ENCODE results near the gene ZFP69B.

Gene ZFP69B

DNA sequence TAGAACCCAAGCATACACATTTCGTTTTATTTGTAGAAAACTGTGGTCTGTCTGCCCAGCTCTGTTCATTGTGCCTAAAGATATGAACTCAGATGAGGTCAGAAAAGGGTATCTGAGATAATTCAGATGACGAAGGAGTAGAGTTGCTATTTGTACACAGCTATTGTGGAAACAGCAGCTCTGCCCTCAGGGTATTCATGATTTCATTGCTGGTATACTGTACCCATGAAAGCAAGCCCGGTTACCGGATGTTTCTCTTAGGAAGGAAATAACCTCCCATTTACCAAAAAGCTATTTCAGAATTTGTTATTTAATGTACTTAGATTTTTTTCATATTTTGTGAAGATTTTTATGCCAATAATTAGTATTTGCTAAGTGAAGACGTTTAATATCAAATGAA is 39.0 kb upstream of the ZFP69B start:
- ChIA-PET CTCF (no interaction called here), POLR2A (interaction anchor here (1.1 kb wide), 1 partner anchor 39 kb away, joined by 3 read pairs; the partner anchor contains the start of gene ZFP69B)
- TF ChIP-seq FOXA1 (IDR thresholded peaks at IDR 0.05) (no peak), TARDBP (IDR thresholded peaks at IDR 0.05) (no peak), FOXK2 (IDR thresholded peaks at IDR 0.05) (no peak), ZNF384 (IDR thresholded peaks at IDR 0.05) (no peak), ELF4 (IDR thresholded peaks at IDR 0.05) (no peak), SP1 (IDR thresholded peaks at IDR 0.05) (no peak), FOXM1 (IDR thresholded peaks at IDR 0.05; ENCODE audit: borderline replicate concordance) (no peak), NFRKB (IDR thresholded peaks at IDR 0.05) (no peak), L3MBTL2 (conservative IDR thresholded peaks at IDR 0.05) (no peak), ARNT (IDR thresholded peaks at IDR 0.05) (no peak), HDGF (IDR thresholded peaks at IDR 0.05; ENCODE audit: borderline replicate concordance) (no peak), LEF1 (IDR thresholded peaks at IDR 0.05; ENCODE audit: borderline replicate concordance) (no peak), CTBP1 (IDR thresholded peaks at IDR 0.05; ENCODE audit: borderline replicate concordance) (no peak), BHLHE40 (IDR thresholded peaks at IDR 0.05; ENCODE audit: borderline replicate concordance) (no peak), SUZ12 (IDR thresholded peaks at IDR 0.05) (no peak)
- TF ChIP-seq, protein P1, sequence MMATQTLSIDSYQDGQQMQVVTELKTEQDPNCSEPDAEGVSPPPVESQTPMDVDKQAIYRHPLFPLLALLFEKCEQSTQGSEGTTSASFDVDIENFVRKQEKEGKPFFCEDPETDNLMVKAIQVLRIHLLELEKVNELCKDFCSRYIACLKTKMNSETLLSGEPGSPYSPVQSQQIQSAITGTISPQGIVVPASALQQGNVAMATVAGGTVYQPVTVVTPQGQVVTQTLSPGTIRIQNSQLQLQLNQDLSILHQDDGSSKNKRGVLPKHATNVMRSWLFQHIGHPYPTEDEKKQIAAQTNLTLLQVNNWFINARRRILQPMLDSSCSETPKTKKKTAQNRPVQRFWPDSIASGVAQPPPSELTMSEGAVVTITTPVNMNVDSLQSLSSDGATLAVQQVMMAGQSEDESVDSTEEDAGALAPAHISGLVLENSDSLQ (IDR thresholded peaks at IDR 0.05), result no peak
- DNase-seq (ENCODE audit: extremely low spot score), result no peak

DNA sequence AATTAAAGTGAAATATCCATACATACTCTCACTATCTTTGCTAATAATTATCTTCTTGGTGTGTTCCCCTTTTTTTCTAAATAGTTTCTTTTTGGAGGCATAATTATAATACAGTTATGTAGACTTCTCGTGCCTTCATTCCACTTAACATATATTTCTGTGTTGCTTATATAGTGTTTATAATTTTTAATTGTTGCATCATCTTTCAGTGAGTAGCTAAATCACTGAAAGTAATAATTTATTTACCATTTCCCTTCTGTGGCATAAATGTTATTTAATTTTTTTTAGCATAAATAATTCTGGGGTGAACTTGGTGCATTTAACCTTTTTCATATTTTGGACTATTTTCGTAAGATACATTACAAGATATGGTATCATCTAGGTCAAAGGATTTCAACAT is 38.4 kb upstream of the ZFP69B start:
- DNase-seq (ENCODE audit: extremely low spot score), result no peak
- TF ChIP-seq TARDBP (IDR thresholded peaks at IDR 0.05) (no peak), ZNF384 (IDR thresholded peaks at IDR 0.05) (no peak), ARNT (IDR thresholded peaks at IDR 0.05) (no peak)
- ChIA-PET CTCF (no interaction called here), POLR2A (interaction anchor here (1.1 kb wide), 1 partner anchor 38 kb away, joined by 3 read pairs; the partner anchor contains the start of gene ZFP69B)

DNA sequence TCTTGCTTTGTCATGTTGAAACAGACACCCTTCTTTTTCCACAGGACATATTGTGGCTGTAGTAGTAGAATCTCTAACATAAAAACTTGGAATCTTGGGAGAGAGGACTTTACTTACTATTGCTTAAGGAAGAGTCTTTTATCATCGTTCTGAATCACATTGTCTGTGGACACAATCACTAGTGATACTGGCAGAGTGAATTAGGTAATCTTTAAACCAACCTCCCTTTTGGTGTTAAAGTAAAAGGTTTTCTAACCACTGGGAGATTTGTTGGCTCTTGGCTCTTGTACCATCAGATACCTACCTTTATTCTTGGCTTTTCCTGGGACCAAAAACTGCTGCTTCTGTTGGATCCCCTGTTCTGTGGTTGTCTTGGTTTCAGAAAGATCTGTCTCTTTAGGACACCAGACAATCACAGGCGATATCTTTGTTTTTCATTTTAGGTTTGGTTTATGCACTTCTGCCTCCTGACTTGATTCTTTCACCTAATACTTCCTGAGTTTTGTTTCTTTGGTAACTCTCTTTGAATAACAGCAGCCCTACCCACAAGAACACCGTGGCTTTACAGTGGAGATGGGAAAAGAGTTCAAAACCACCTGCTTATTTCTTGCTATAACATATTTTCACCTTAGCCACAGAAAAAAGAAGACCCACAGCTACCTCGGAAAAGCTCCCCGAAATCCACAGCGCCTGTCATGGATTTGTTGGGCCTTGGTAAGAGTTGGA is 36.6 kb upstream of the ZFP69B start:
- CTCF ChIA-PET, result no interaction called here
- TF ChIP-seq ARNT (IDR thresholded peaks at IDR 0.05) (no peak), SP1 (IDR thresholded peaks at IDR 0.05) (no peak), FOXK2 (IDR thresholded peaks at IDR 0.05) (no peak)
- no peak for DNase-seq (ENCODE audit: extremely low spot score)
- POLR2A ChIA-PET, result no interaction called here

DNA sequence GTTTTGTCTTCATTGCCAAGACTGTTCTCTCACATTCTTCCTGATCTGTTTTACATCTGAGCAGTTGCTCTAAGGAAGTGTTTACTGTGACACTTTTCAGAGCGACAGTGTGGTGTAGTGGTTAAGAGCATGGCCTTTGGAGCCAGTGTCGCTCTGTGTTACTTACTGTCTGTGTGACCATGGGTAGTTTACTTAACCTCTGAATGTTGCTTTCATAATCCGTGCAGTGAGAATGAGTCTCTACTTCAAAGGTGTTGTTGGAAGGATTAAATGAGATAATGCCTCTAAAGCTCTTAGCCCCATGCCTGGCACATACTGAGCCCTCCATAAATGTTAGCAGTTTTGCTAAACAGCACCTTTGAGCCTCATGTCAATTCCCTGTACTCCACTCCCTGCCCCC is 35.9 kb upstream of the ZFP69B start:
- no peak for DNase-seq (ENCODE audit: extremely low spot score)
- TF ChIP-seq, protein P1 (IDR thresholded peaks at IDR 0.05), result no peak
- TF ChIP-seq ELF4 (IDR thresholded peaks at IDR 0.05) (no peak), CTBP1 (IDR thresholded peaks at IDR 0.05; ENCODE audit: borderline replicate concordance) (no peak), HDGF (IDR thresholded peaks at IDR 0.05; ENCODE audit: borderline replicate concordance) (no peak), LEF1 (IDR thresholded peaks at IDR 0.05; ENCODE audit: borderline replicate concordance) (no peak), FOXK2 (IDR thresholded peaks at IDR 0.05) (no peak), SUZ12 (IDR thresholded peaks at IDR 0.05) (no peak), SP1 (IDR thresholded peaks at IDR 0.05) (no peak), ZNF384 (IDR thresholded peaks at IDR 0.05) (no peak), NFRKB (IDR thresholded peaks at IDR 0.05) (no peak), ARNT (IDR thresholded peaks at IDR 0.05) (no peak), L3MBTL2 (conservative IDR thresholded peaks at IDR 0.05) (no peak), FOXA1 (IDR thresholded peaks at IDR 0.05) (no peak), TARDBP (IDR thresholded peaks at IDR 0.05) (no peak), FOXM1 (IDR thresholded peaks at IDR 0.05; ENCODE audit: borderline replicate concordance) (no peak), BHLHE40 (IDR thresholded peaks at IDR 0.05; ENCODE audit: borderline replicate concordance) (no peak)
- POLR2A ChIA-PET, result no interaction called here
- CTCF ChIA-PET, result no interaction called here

DNA sequence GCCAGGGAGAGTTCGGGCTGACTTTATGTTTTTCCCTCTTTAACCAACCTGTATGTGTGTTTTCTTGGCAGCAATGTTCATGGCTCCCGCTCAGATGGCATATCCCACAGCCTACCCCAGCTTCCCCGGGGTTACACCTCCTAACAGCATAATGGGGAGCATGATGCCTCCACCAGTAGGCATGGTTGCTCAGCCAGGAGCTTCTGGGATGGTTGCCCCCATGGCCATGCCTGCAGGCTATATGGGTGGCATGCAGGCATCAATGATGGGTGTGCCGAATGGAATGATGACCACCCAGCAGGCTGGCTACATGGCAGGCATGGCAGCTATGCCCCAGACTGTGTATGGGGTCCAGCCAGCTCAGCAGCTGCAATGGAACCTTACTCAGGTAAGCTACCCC is 33.6 kb upstream of the ZFP69B start:
- ChIA-PET CTCF (no interaction called here), POLR2A (no interaction called here)
- DNase-seq (ENCODE audit: extremely low spot score), result no peak
- no peak for TF ChIP-seq BHLHE40 (IDR thresholded peaks at IDR 0.05; ENCODE audit: borderline replicate concordance)
- TF ChIP-seq L3MBTL2 (conservative IDR thresholded peaks at IDR 0.05), result no peak
- no peak for TF ChIP-seq CTBP1 (IDR thresholded peaks at IDR 0.05; ENCODE audit: borderline replicate concordance)
- no peak for TF ChIP-seq ELF4 (IDR thresholded peaks at IDR 0.05)
- TF ChIP-seq FOXK2 (IDR thresholded peaks at IDR 0.05), result no peak
- no peak for TF ChIP-seq ZNF384 (IDR thresholded peaks at IDR 0.05)
- TF ChIP-seq HDGF (IDR thresholded peaks at IDR 0.05; ENCODE audit: borderline replicate concordance), result no peak
- no peak for TF ChIP-seq NFRKB (IDR thresholded peaks at IDR 0.05)
- no peak for TF ChIP-seq TARDBP (IDR thresholded peaks at IDR 0.05)
- no peak for TF ChIP-seq LEF1 (IDR thresholded peaks at IDR 0.05; ENCODE audit: borderline replicate concordance)
- no peak for TF ChIP-seq FOXA1 (IDR thresholded peaks at IDR 0.05)
- TF ChIP-seq, protein P1 (IDR thresholded peaks at IDR 0.05), result no peak

DNA sequence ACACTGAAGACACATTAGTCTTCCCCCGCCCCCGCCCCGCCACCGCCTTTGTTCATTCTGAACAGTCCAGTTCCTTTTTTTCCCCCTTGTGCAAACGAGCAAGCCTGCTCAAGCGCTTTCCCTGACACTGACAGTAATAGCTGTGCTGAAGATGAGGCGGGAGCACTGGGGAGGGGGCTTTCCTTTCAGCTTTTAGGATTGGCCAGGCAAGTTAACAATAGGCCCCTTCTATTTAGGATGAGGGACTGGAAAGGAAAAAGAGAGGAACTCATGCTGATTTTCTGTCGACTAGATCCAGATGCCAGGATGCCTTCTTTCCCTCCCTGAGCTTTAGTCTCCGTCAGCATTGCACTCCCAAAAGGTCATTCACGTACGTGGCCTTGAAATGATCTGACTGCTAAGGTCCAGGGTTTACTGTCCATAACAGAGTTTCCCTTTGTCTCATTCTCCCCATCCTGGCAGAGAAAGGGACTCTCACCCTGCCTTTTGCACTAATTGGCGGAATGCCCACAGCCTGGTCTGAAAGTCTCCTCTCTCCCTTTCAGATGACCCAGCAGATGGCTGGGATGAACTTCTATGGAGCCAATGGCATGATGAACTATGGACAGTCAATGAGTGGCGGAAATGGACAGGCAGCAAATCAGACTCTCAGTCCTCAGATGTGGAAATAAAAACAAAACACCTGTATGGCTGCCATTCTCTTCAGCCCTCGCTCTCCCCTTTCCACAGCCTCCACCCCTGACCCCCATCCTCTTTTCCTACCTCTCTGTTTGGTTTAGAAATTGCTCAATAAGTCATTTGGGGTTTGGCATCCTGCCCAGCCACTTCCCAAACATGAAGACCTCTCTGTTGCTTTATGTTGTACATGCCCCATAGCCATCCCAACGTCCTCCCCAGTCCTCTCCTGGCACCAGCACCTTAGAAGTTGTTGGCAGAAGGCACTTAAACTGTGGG is 28.6 kb upstream of the ZFP69B start:
- ChIA-PET POLR2A (no interaction called here), CTCF (interaction anchor here (1.1 kb wide), 1 partner anchor 16 kb away, joined by 4 read pairs; no protein-coding TSS in a partner anchor)

More for the DNA sequence above, 28.6 kb upstream of the ZFP69B start:
- TF ChIP-seq LEF1 (IDR thresholded peaks at IDR 0.05; ENCODE audit: borderline replicate concordance), result no peak
- DNase-seq (ENCODE audit: extremely low spot score), result no peak

Data from HEK293T (cell line).